GM23338 (cell line): ENCODE results near the gene MSANTD4. TPM values are rescaled to one million over a fixed set of nuclear protein-coding genes. Genes with fewer than 3 reads are reported as not detected.

ENCODE experiments used
- ATAC-seq: fragments of 200-7000 bp; cut with Tn5 transposase; 3 replicates; pipeline ENCODE4 v1.9.1; 2020
- DNase-seq: peaks from one replicate; pipeline ENCODE4 v3.0.0-alpha.2; 2015; ENCODE audit warnings: low spot score
- H2AFZ ChIP-seq: fragments of 200-600 bp; sonication (generic); 2 replicates; pipeline ENCODE4 v1.8.0; 2016; ENCODE audit warnings: antibody characterized with exemption, mild to moderate bottlenecking, moderate library complexity
- H3F3A ChIP-seq: fragments of 200-600 bp; sonication (generic); replicated peaks from 2 replicates; pipeline ENCODE4 v1.8.0; 2017; ENCODE audit warnings: antibody characterized with exemption, mixed run types, low read depth
- H3K27ac ChIP-seq: fragments of 200-600 bp; sonication (generic); 2 replicates; pipeline ENCODE4 v1.6.1; 2016; ENCODE audit warnings: low read depth
- H3K27me3 ChIP-seq: fragments of 200-600 bp; sonication (generic); 2 replicates; pipeline ENCODE4 v1.8.0; 2016; ENCODE audit warnings: mild to moderate bottlenecking, mixed run types, moderate library complexity; ENCODE audit not compliant: insufficient read depth
- H3K36me3 ChIP-seq: fragments of 200-600 bp; sonication (generic); 2 replicates; pipeline ENCODE4 v1.8.0; 2016; ENCODE audit warnings: mild to moderate bottlenecking; ENCODE audit not compliant: insufficient read depth
- H3K4me1 ChIP-seq: fragments of 200-600 bp; sonication (generic); 2 replicates; pipeline ENCODE4 v1.8.0; 2016; ENCODE audit warnings: mild to moderate bottlenecking, moderate library complexity; ENCODE audit not compliant: insufficient read depth
- H3K4me2 ChIP-seq: fragments of 200-600 bp; sonication (generic); 2 replicates; pipeline ENCODE4 v1.7.1; 2017; ENCODE audit warnings: mixed run types
- H3K4me3 ChIP-seq: fragments of 200-600 bp; sonication (generic); 2 replicates; pipeline ENCODE4 v1.6.1; 2016; ENCODE audit warnings: mixed run types
- H3K79me2 ChIP-seq: fragments of 200-600 bp; sonication (generic); replicated peaks from 2 replicates; pipeline ENCODE4 v1.8.0; 2017; ENCODE audit warnings: mild to moderate bottlenecking; ENCODE audit not compliant: insufficient read depth
- H3K9me2 ChIP-seq: fragments of 200-600 bp; sonication (generic); 2 replicates; pipeline ENCODE4 v1.8.0; 2017; ENCODE audit not compliant: insufficient read depth
- H4K20me1 ChIP-seq: fragments of 200-600 bp; sonication (generic); replicated peaks from 2 replicates; pipeline ENCODE4 v1.8.0; 2017; ENCODE audit warnings: mild to moderate bottlenecking; ENCODE audit not compliant: insufficient read depth
- H3K27ac Mint-ChIP-seq: 2 replicates; pipeline ENCODE4 v1.8.0; 2020; ENCODE audit warnings: inconsistent platforms, mild to moderate bottlenecking, moderate library complexity, mixed read lengths
- H3K27me3 Mint-ChIP-seq: 3 replicates; pipeline ENCODE4 v1.8.0; 2022; ENCODE audit warnings: low read depth, mild to moderate bottlenecking, moderate library complexity, mixed read lengths, inconsistent platforms; ENCODE audit not compliant: insufficient read depth, poor library complexity
- H3K36me3 Mint-ChIP-seq: 3 replicates; pipeline ENCODE4 v1.8.0; 2021; ENCODE audit warnings: low read depth, mild to moderate bottlenecking, inconsistent platforms, moderate library complexity, mixed read lengths
- H3K4me1 Mint-ChIP-seq: 3 replicates; pipeline ENCODE4 v1.8.0; 2020; ENCODE audit warnings: mild to moderate bottlenecking, inconsistent platforms, mixed read lengths
- H3K4me3 Mint-ChIP-seq: 3 replicates; pipeline ENCODE4 v1.8.0; 2021; ENCODE audit warnings: moderate library complexity, mild to moderate bottlenecking, inconsistent platforms, mixed read lengths
- H3K9me3 Mint-ChIP-seq: 3 replicates; pipeline ENCODE4 v1.8.0; 2020; ENCODE audit warnings: moderate library complexity, mild to moderate bottlenecking, inconsistent platforms, mixed read lengths
- CREB1 ChIP-seq: fragments of 250-450 bp; sonication (Bioruptor Pico); IDR thresholded peaks from 2 replicates; pipeline ENCODE4 v1.5.0; 2020; ENCODE audit warnings: low read depth, mild to moderate bottlenecking, moderate library complexity
- EZH2 ChIP-seq: fragments of 200-600 bp; sonication (generic); IDR thresholded peaks from one replicate; pipeline ENCODE4 v1.8.0; 2017; ENCODE audit warnings: antibody characterized with exemption, mild to moderate bottlenecking, low read depth; ENCODE audit not compliant: unreplicated experiment
- EZH2phosphoT487 ChIP-seq: fragments of 200-600 bp; sonication (generic); IDR thresholded peaks from one replicate; pipeline ENCODE4 v1.8.1; 2018; ENCODE audit warnings: antibody characterized with exemption; ENCODE audit not compliant: unreplicated experiment
- JUNB ChIP-seq: IDR thresholded peaks from one replicate; pipeline ENCODE4 v1.6.1; 2016; ENCODE audit warnings: antibody characterized with exemption; ENCODE audit not compliant: unreplicated experiment
- NANOG ChIP-seq: IDR thresholded peaks from 2 replicates; pipeline ENCODE4 v1.6.1; 2016; ENCODE audit warnings: antibody characterized with exemption, borderline replicate concordance
- POLR2AphosphoS5 ChIP-seq: IDR thresholded peaks from 2 replicates; pipeline ENCODE4 v1.6.1; 2016; ENCODE audit warnings: antibody characterized with exemption, low read depth
- STAT1 ChIP-seq: IDR thresholded peaks from one replicate; pipeline ENCODE4 v1.6.1; 2016; ENCODE audit warnings: antibody characterized with exemption; ENCODE audit not compliant: unreplicated experiment
- ZNF114 ChIP-seq: fragments of 250-450 bp; sonication (Bioruptor Pico); IDR thresholded peaks from 2 replicates; pipeline ENCODE4 v1.5.0; 2020; ENCODE audit warnings: mild to moderate bottlenecking, moderate library complexity
- ZNF331 ChIP-seq: fragments of 250-450 bp; sonication (Bioruptor Pico); IDR thresholded peaks from 2 replicates; pipeline ENCODE4 v1.5.0; 2020; ENCODE audit warnings: low read depth, mild to moderate bottlenecking, moderate library complexity
- polyA plus RNA-seq: library from polyadenylated mRNA; unstranded; fragments of >200 nt; fragmentation: Nextera tagmentation; extraction: Ambion mirVana; gene quantifications from 2 replicates; pipeline ENCODE4 v1.2.1, GENCODE V29; 2016
- total RNA-seq: library from RNA; depleted of rRNA; stranded (reverse); fragments of >200 nt; shearing (Covaris generic); gene quantifications from 2 replicates; pipeline ENCODE4 v1.2.3, GENCODE V29; 2014
- TF ChIP-seq, protein P1 (sequence below): fragments of 250-450 bp; sonication (Bioruptor Pico); IDR thresholded peaks from 2 replicates; pipeline ENCODE4 v1.5.0; 2020; ENCODE audit warnings: mild to moderate bottlenecking, moderate library complexity
- TF ChIP-seq, protein P2 (sequence below): IDR thresholded peaks from 2 replicates; pipeline ENCODE4 v1.6.1; 2016; ENCODE audit warnings: antibody characterized with exemption
- TF ChIP-seq, protein P3 (sequence below): IDR thresholded peaks from one replicate; pipeline ENCODE4 v1.6.1; 2018; ENCODE audit warnings: antibody characterized with exemption; ENCODE audit not compliant: unreplicated experiment
- TF ChIP-seq, protein P4 (sequence below), 2 experiments: fragments of 200-600 bp in 1 of 2; sonication (generic) in 1 of 2; conservative IDR thresholded peaks; 2 replicates each; pipeline versions ENCODE4 v1.5.1 to v1.6.1; 2016 to 2017; ENCODE audit warnings: antibody characterized with exemption in 2 of 2, low read depth in 2 of 2, mild to moderate bottlenecking in 2 of 2, moderate library complexity in 1 of 2

The MSANTD4 gene
- total and polyA plus RNA-seq, 2 experiments from 2014 or later: 13.2 to 31.1 TPM

DNA sequence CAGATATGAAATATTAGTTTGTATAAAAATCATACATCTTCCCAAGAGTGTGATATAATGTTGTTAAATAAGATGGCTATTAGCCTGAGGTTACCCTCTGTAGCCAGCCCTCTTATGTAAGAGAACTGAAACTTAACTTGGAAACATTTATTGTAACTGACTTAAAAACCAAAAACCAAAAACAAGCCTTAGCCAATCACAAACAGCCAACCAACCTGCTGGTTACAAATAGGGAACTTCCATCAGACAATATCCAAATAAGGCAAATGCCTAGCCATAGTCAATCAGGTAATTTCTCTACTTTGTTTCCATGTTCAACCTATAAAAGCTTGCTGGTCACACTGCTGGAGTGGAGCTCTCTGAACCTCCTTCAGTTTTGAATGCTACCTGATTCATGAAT, 41.0 kb upstream of the MSANTD4 start:
- H3K4me3 Mint-ChIP-seq: no peak overlapping the region
- TF ChIP-seq JUNB (no peak), ZNF331 (no peak), EZH2 (no peak), STAT1 (no peak), POLR2AphosphoS5 (no peak), NANOG (no peak), CREB1 (CRISPR knock-in tag) (no peak), EZH2phosphoT487 (no peak), ZNF114 (CRISPR knock-in tag) (no peak)
- TF ChIP-seq, protein P1, sequence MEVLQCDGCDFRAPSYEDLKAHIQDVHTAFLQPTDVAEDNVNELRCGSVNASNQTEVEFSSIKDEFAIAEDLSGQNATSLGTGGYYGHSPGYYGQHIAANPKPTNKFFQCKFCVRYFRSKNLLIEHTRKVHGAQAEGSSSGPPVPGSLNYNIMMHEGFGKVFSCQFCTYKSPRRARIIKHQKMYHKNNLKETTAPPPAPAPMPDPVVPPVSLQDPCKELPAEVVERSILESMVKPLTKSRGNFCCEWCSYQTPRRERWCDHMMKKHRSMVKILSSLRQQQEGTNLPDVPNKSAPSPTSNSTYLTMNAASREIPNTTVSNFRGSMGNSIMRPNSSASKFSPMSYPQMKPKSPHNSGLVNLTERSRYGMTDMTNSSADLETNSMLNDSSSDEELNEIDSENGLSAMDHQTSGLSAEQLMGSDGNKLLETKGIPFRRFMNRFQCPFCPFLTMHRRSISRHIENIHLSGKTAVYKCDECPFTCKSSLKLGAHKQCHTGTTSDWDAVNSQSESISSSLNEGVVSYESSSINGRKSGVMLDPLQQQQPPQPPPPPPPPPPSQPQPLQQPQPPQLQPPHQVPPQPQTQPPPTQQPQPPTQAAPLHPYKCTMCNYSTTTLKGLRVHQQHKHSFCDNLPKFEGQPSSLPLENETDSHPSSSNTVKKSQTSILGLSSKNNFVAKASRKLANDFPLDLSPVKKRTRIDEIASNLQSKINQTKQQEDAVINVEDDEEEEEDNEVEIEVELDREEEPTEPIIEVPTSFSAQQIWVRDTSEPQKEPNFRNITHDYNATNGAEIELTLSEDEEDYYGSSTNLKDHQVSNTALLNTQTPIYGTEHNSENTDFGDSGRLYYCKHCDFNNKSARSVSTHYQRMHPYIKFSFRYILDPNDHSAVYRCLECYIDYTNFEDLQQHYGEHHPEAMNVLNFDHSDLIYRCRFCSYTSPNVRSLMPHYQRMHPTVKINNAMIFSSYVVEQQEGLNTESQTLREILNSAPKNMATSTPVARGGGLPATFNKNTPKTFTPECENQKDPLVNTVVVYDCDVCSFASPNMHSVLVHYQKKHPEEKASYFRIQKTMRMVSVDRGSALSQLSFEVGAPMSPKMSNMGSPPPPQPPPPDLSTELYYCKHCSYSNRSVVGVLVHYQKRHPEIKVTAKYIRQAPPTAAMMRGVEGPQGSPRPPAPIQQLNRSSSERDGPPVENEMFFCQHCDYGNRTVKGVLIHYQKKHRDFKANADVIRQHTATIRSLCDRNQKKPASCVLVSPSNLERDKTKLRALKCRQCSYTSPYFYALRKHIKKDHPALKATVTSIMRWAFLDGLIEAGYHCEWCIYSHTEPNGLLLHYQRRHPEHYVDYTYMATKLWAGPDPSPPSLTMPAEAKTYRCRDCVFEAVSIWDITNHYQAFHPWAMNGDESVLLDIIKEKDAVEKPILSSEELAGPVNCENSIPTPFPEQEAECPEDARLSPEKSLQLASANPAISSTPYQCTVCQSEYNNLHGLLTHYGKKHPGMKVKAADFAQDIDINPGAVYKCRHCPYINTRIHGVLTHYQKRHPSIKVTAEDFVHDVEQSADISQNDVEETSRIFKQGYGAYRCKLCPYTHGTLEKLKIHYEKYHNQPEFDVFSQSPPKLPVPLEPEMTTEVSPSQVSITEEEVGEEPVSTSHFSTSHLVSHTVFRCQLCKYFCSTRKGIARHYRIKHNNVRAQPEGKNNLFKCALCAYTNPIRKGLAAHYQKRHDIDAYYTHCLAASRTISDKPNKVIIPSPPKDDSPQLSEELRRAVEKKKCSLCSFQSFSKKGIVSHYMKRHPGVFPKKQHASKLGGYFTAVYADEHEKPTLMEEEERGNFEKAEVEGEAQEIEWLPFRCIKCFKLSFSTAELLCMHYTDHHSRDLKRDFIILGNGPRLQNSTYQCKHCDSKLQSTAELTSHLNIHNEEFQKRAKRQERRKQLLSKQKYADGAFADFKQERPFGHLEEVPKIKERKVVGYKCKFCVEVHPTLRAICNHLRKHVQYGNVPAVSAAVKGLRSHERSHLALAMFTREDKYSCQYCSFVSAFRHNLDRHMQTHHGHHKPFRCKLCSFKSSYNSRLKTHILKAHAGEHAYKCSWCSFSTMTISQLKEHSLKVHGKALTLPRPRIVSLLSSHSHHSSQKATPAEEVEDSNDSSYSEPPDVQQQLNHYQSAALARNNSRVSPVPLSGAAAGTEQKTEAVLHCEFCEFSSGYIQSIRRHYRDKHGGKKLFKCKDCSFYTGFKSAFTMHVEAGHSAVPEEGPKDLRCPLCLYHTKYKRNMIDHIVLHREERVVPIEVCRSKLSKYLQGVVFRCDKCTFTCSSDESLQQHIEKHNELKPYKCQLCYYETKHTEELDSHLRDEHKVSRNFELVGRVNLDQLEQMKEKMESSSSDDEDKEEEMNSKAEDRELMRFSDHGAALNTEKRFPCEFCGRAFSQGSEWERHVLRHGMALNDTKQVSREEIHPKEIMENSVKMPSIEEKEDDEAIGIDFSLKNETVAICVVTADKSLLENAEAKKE (CRISPR knock-in tag): no peak
- TF ChIP-seq, protein P2, sequence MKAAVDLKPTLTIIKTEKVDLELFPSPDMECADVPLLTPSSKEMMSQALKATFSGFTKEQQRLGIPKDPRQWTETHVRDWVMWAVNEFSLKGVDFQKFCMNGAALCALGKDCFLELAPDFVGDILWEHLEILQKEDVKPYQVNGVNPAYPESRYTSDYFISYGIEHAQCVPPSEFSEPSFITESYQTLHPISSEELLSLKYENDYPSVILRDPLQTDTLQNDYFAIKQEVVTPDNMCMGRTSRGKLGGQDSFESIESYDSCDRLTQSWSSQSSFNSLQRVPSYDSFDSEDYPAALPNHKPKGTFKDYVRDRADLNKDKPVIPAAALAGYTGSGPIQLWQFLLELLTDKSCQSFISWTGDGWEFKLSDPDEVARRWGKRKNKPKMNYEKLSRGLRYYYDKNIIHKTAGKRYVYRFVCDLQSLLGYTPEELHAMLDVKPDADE: no peak
- TF ChIP-seq, protein P3, sequence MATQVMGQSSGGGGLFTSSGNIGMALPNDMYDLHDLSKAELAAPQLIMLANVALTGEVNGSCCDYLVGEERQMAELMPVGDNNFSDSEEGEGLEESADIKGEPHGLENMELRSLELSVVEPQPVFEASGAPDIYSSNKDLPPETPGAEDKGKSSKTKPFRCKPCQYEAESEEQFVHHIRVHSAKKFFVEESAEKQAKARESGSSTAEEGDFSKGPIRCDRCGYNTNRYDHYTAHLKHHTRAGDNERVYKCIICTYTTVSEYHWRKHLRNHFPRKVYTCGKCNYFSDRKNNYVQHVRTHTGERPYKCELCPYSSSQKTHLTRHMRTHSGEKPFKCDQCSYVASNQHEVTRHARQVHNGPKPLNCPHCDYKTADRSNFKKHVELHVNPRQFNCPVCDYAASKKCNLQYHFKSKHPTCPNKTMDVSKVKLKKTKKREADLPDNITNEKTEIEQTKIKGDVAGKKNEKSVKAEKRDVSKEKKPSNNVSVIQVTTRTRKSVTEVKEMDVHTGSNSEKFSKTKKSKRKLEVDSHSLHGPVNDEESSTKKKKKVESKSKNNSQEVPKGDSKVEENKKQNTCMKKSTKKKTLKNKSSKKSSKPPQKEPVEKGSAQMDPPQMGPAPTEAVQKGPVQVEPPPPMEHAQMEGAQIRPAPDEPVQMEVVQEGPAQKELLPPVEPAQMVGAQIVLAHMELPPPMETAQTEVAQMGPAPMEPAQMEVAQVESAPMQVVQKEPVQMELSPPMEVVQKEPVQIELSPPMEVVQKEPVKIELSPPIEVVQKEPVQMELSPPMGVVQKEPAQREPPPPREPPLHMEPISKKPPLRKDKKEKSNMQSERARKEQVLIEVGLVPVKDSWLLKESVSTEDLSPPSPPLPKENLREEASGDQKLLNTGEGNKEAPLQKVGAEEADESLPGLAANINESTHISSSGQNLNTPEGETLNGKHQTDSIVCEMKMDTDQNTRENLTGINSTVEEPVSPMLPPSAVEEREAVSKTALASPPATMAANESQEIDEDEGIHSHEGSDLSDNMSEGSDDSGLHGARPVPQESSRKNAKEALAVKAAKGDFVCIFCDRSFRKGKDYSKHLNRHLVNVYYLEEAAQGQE: no peak
- TF ChIP-seq, protein P4, sequence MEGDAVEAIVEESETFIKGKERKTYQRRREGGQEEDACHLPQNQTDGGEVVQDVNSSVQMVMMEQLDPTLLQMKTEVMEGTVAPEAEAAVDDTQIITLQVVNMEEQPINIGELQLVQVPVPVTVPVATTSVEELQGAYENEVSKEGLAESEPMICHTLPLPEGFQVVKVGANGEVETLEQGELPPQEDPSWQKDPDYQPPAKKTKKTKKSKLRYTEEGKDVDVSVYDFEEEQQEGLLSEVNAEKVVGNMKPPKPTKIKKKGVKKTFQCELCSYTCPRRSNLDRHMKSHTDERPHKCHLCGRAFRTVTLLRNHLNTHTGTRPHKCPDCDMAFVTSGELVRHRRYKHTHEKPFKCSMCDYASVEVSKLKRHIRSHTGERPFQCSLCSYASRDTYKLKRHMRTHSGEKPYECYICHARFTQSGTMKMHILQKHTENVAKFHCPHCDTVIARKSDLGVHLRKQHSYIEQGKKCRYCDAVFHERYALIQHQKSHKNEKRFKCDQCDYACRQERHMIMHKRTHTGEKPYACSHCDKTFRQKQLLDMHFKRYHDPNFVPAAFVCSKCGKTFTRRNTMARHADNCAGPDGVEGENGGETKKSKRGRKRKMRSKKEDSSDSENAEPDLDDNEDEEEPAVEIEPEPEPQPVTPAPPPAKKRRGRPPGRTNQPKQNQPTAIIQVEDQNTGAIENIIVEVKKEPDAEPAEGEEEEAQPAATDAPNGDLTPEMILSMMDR (conservative IDR thresholded peaks at IDR 0.05; ENCODE audit: low read depth in 2 of 2): no peak
- H3K9me3 Mint-ChIP-seq: no peaks in the 10 kb centered on the region
- H3K36me3 Mint-ChIP-seq: no peaks in the 10 kb centered on the region
- H3K4me3 ChIP-seq: no peak overlapping the region
- H2AFZ ChIP-seq: no peak overlapping the region
- H3K4me2 ChIP-seq: no peak overlapping the region
- no peaks in the 10 kb centered on the region for H3K36me3 ChIP-seq
- H3F3A ChIP-seq: no peaks in the 10 kb centered on the region
- no peaks in the 10 kb centered on the region for H3K79me2 ChIP-seq
- H3K4me1 ChIP-seq: peaks cover 7% of the 10 kb centered on the region
- no peaks in the 10 kb centered on the region for H3K9me2 ChIP-seq
- no peak overlapping the region for H3K27ac ChIP-seq
- no peaks in the 10 kb centered on the region for H3K27me3 Mint-ChIP-seq
- peaks cover 7% of the 10 kb centered on the region for H3K4me1 Mint-ChIP-seq
- H3K27me3 ChIP-seq: no peaks in the 10 kb centered on the region
- no peak for DNase-seq
- ATAC-seq: no peak
- no peak overlapping the region for H3K27ac Mint-ChIP-seq
- H4K20me1 ChIP-seq: no peaks in the 10 kb centered on the region
